HepG2 (cell line): ENCODE data around the gene NYAP1. TPM values are rescaled to one million over a fixed set of nuclear protein-coding genes. Genes with fewer than 3 reads are reported as not detected.
A peak's percentile ranks its signal among the peaks of the same experiment; 100 is the strongest.

Source experiments
- ATF2 ChIP-seq: sonication (generic); formaldehyde crosslinking; IDR thresholded peaks from 2 replicates; pipeline ENCODE4 v1.4.0; 2020; ENCODE audit warnings: missing genetic modification reagents
- CSRNP1 ChIP-seq: sonication (generic); formaldehyde crosslinking; IDR thresholded peaks from 2 replicates; pipeline ENCODE4 v1.8.1; 2023; ENCODE audit warnings: mild to moderate bottlenecking, missing genetic modification reagents
- GRHL1 ChIP-seq: sonication (generic); formaldehyde crosslinking; conservative IDR thresholded peaks from 2 replicates; pipeline ENCODE4 v1.8.0; 2022; ENCODE audit warnings: missing genetic modification reagents
- IRF2 ChIP-seq: IDR thresholded peaks from 2 replicates; pipeline ENCODE4 v1.6.1; 2018; ENCODE audit warnings: missing genetic modification reagents, missing compliant biosample characterization
- RFXAP ChIP-seq: sonication (generic); formaldehyde crosslinking; IDR thresholded peaks from 2 replicates; pipeline ENCODE4 v1.4.0; 2020; ENCODE audit warnings: missing genetic modification reagents, borderline replicate concordance
- TGIF2 ChIP-seq: IDR thresholded peaks from 2 replicates; pipeline ENCODE4 v1.6.1; 2016; ENCODE audit warnings: control low read depth, missing compliant biosample characterization
- ZFP36L1 ChIP-seq: sonication (generic); formaldehyde crosslinking; IDR thresholded peaks from 2 replicates; pipeline ENCODE4 v1.8.0; 2022; ENCODE audit warnings: mild to moderate bottlenecking, missing genetic modification reagents, moderate library complexity
- ZHX1 ChIP-seq: sonication (generic); formaldehyde crosslinking; IDR thresholded peaks from 2 replicates; pipeline ENCODE4 v1.8.1; 2022; ENCODE audit warnings: low read depth, mild to moderate bottlenecking, missing genetic modification reagents
- ZNF280B ChIP-seq: sonication (generic); formaldehyde crosslinking; IDR thresholded peaks from 2 replicates; pipeline ENCODE4 v1.5.0; 2020; ENCODE audit warnings: missing genetic modification reagents, mild to moderate bottlenecking, borderline replicate concordance
- ZNF780A ChIP-seq: sonication (generic); formaldehyde crosslinking; IDR thresholded peaks from 2 replicates; pipeline ENCODE4 v1.8.0; 2022; ENCODE audit warnings: mild to moderate bottlenecking, missing genetic modification reagents, moderate library complexity
- polyA plus RNA-seq, 8 experiments: library from polyadenylated mRNA; depleted of rRNA in 3 of 8; stranded (reverse) in 7 of 8; unstranded in 1 of 8; fragments of >200 nt; fragmentation: Illumina TruSeq in 4 of 8; extraction: Trizol in 4 of 8; gene quantifications; 2 replicates each; pipeline versions ENCODE4 v1.2.1 to v1.2.3, GENCODE V29; 2011 to 2016; ENCODE audit warnings: low read depth in 4 of 8, missing spikeins in 1 of 8, mixed read lengths in 1 of 8; ENCODE audit not compliant: insufficient read depth in 1 of 8
- total RNA-seq, 5 experiments: library from RNA; depleted of rRNA; stranded (reverse); fragments of >200 nt; fragmentation: Illumina TruSeq; extraction: Trizol; gene quantifications; 2 replicates each; pipeline ENCODE4 v1.2.3, GENCODE V29; 2016; ENCODE audit warnings: low read depth in 1 of 5
- TF ChIP-seq, protein P1 (sequence below): sonication (generic); formaldehyde crosslinking; IDR thresholded peaks from 2 replicates; pipeline ENCODE4 v1.5.0; 2020; ENCODE audit warnings: missing genetic modification reagents
- TF ChIP-seq, protein P2 (sequence below): sonication (generic); formaldehyde crosslinking; IDR thresholded peaks from 2 replicates; pipeline ENCODE4 v1.8.1; 2022; ENCODE audit warnings: mild to moderate bottlenecking, missing genetic modification reagents
- TF ChIP-seq, protein P3 (sequence below): sonication (generic); formaldehyde crosslinking; IDR thresholded peaks from 2 replicates; pipeline ENCODE4 v1.4.0; 2020; ENCODE audit warnings: missing genetic modification reagents, borderline replicate concordance
- TF ChIP-seq, protein P4 (sequence below): IDR thresholded peaks from 2 replicates; pipeline ENCODE4 v1.6.1; 2016; ENCODE audit warnings: low read depth, borderline replicate concordance

NYAP1 gene
- total and polyA plus RNA-seq, 2 of the 13 experiments (the other 11 are each of a cell fraction or from before 2014, with no cell fraction given): 0.15 to 0.46 TPM

GRCh38 chr7:100478958-100479660 is 4.6 kb upstream of the NYAP1 start, which contains the start of gene TSC22D4 (continued):
- TF ChIP-seq GRHL1 (CRISPR knock-in tag) (no peak), ATF2 (CRISPR knock-in tag) (no peak), TGIF2 (CRISPR knock-in tag) (no peak), RFXAP (CRISPR knock-in tag) (peak; percentile 73), CSRNP1 (CRISPR knock-in tag) (no peak), ZHX1 (no peak), ZNF280B (CRISPR knock-in tag) (no peak), ZNF780A (CRISPR knock-in tag) (no peak), ZFP36L1 (CRISPR knock-in tag) (no peak), IRF2 (CRISPR knock-in tag) (no peak)
- TF ChIP-seq, protein P1, sequence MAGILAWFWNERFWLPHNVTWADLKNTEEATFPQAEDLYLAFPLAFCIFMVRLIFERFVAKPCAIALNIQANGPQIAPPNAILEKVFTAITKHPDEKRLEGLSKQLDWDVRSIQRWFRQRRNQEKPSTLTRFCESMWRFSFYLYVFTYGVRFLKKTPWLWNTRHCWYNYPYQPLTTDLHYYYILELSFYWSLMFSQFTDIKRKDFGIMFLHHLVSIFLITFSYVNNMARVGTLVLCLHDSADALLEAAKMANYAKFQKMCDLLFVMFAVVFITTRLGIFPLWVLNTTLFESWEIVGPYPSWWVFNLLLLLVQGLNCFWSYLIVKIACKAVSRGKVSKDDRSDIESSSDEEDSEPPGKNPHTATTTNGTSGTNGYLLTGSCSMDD (CRISPR knock-in tag): no peak
- TF ChIP-seq, protein P2, sequence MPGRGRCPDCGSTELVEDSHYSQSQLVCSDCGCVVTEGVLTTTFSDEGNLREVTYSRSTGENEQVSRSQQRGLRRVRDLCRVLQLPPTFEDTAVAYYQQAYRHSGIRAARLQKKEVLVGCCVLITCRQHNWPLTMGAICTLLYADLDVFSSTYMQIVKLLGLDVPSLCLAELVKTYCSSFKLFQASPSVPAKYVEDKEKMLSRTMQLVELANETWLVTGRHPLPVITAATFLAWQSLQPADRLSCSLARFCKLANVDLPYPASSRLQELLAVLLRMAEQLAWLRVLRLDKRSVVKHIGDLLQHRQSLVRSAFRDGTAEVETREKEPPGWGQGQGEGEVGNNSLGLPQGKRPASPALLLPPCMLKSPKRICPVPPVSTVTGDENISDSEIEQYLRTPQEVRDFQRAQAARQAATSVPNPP (CRISPR knock-in tag): no peak
- TF ChIP-seq, protein P3, sequence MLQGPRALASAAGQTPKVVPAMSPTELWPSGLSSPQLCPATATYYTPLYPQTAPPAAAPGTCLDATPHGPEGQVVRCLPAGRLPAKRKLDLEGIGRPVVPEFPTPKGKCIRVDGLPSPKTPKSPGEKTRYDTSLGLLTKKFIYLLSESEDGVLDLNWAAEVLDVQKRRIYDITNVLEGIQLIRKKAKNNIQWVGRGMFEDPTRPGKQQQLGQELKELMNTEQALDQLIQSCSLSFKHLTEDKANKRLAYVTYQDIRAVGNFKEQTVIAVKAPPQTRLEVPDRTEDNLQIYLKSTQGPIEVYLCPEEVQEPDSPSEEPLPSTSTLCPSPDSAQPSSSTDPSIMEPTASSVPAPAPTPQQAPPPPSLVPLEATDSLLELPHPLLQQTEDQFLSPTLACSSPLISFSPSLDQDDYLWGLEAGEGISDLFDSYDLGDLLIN (CRISPR knock-in tag): no peak
- TF ChIP-seq, protein P4, sequence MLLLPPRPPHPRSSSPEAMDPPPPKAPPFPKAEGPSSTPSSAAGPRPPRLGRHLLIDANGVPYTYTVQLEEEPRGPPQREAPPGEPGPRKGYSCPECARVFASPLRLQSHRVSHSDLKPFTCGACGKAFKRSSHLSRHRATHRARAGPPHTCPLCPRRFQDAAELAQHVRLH: no peak
